Measurements from ENCODE around the gene AKIRIN2. TPM values are rescaled to one million over a fixed set of nuclear protein-coding genes. Genes with fewer than 3 reads are reported as not detected.

The AKIRIN2 gene
- total and polyA plus RNA-seq, 2 donors (not counting 1 experiment from before 2014, with no cell fraction given) = 82.2 to 108 TPM

- peak; percentile 76 for DNase-seq
- H2AFZ ChIP-seq (ENCODE audit: insufficient read depth, low read depth, low read length, poor library complexity, severe bottlenecking) = peak overlapping the region; percentile 47
- no peak overlapping the region for H3K9ac ChIP-seq (ENCODE audit: low read length)
- no peak for TF ChIP-seq CTCF (IDR thresholded peaks at IDR 0.05)
- no peak for TF ChIP-seq EZH2 (IDR thresholded peaks at IDR 0.05; ENCODE audit: borderline replicate concordance, insufficient read depth, low read depth, low read length, poor library complexity, severe bottlenecking)
- Mint-ChIP-seq H3K27me3 (no peaks in the 10 kb centered on the region), H3K9me3 (ENCODE audit: insufficient read depth) (no peaks in the 10 kb centered on the region), H3K4me3 (peak overlapping the region; percentile 75), H3K27ac (peak overlapping the region; percentile 97), H3K4me1 (peaks cover 37% of the 10 kb centered on the region)
- peak overlapping the region in 2 of 5 experiments; percentile 2 to 6 for H3K4me3 ChIP-seq (ENCODE audit: control extremely low read depth in 1 of 5, extremely low read depth in 1 of 5, insufficient read depth in 1 of 5, low read depth in 2 of 5, low read length in 4 of 5)
- peak overlapping the region; percentile 59 for H3K4me2 ChIP-seq (replicated peaks; ENCODE audit: low read depth, low read length, poor library complexity, severe bottlenecking)
- intact Hi-C loops (cut with micrococcal nuclease) = loop anchor here (1.0 kb wide), 2 partner anchors 15 to 23 kb away; partner anchors contain the start of gene AKIRIN2
- H3K4me1 ChIP-seq (ENCODE audit: control insufficient read depth in 2 of 2, insufficient read depth in 2 of 2, low read length in 2 of 2) = peaks cover 28% of the 10 kb centered on the region in 2 donors
- H3K36me3 ChIP-seq (replicated peaks in 1 of 2; ENCODE audit: control extremely low read depth in 1 of 2, control insufficient read depth in 1 of 2, extremely low read depth in 1 of 2, insufficient read depth in 2 of 2, low read length in 1 of 2) = no peaks in the 10 kb centered on the region
- 19% methylated on average over 4 of the region's 4 CpGs for WGBS (ENCODE audit: insufficient coverage)
- CTCF ChIA-PET = interaction anchor here (0.6 to 1.1 kb wide), 3 partner anchors 24 to 32 kb away, joined by 3 to 5 read pairs (median 4); no protein-coding TSS in a partner anchor
- H3K27ac ChIP-seq (ENCODE audit: low read length in 2 of 2) = peak overlapping the region; percentile 71 to 73
- H3K79me2 ChIP-seq (ENCODE audit: control insufficient read depth, insufficient read depth, low read length) = no peaks in the 10 kb centered on the region
- H3K9me3 ChIP-seq (ENCODE audit: control extremely low read depth in 1 of 3, control insufficient read depth in 2 of 3, insufficient read depth in 1 of 3, low read length in 2 of 3) = peaks cover 0 to 9% (median 0%) of the 10 kb centered on the region in 3 donors
- ATAC-seq (ENCODE audit: low read depth) = peak; percentile 94
- no peaks in the 10 kb centered on the region for H4K20me1 ChIP-seq (ENCODE audit: control insufficient read depth, insufficient read depth, low read length, poor library complexity, severe bottlenecking)
- POLR2A ChIA-PET = interaction anchor here (1.1 kb wide), 1 partner anchor 23 kb away, joined by 3 read pairs; the partner anchor contains the start of gene AKIRIN2
- no peaks in the 10 kb centered on the region for H3K27me3 ChIP-seq (replicated peaks in 1 of 4; ENCODE audit: control extremely low read depth in 1 of 4, control insufficient read depth in 3 of 4, insufficient read depth in 4 of 4, low read length in 3 of 4)
Measured at GRCh38 chr6:87724983-87725811, 23.2 kb upstream of the AKIRIN2 start.
